Keratinocyte (primary cell): ENCODE results near the gene HEPHL1. TPM values are rescaled to one million over a fixed set of nuclear protein-coding genes. Genes with fewer than 3 reads are reported as not detected.

Experiments used
- DNase-seq: peaks from one replicate; pipeline ENCODE4 v3.0.0-alpha.2; 2011; ENCODE audit warnings: low read depth, missing footprints, low spot score
- FAIRE-seq: peaks from 2 replicates; lab custom pipeline; 2011; peaks lifted over from hg19 to GRCh38; lab: Jason Lieb, UNC
- H2AFZ ChIP-seq: 2 replicates; pipeline ENCODE4 v1.6.0; 2012; ENCODE audit warnings: low read length, control low read depth, inconsistent platforms; ENCODE audit not compliant: control insufficient read depth
- H3K27ac ChIP-seq: 2 replicates; pipeline ENCODE4 v1.5.1; 2011; ENCODE audit warnings: low read length; ENCODE audit not compliant: control insufficient read depth, insufficient read depth
- H3K27me3 ChIP-seq: 3 replicates; pipeline ENCODE4 v1.6.0; 2011; ENCODE audit warnings: low read length; ENCODE audit not compliant: control insufficient read depth, insufficient read depth; ENCODE audit errors: extremely low read depth
- H3K36me3 ChIP-seq, 2 experiments: 2 replicates in 1 of 2; 3 replicates in 1 of 2; pipeline ENCODE4 v1.5.1; 2011; ENCODE audit warnings: low read length in 2 of 2, mild to moderate bottlenecking in 1 of 2; ENCODE audit not compliant: control insufficient read depth in 2 of 2, insufficient read depth in 2 of 2; ENCODE audit errors: extremely low read depth in 1 of 2
- H3K4me1 ChIP-seq: 3 replicates; pipeline ENCODE4 v1.5.1; 2011; ENCODE audit warnings: low read length; ENCODE audit not compliant: control insufficient read depth, insufficient read depth; ENCODE audit errors: extremely low read depth
- H3K4me2 ChIP-seq: 3 replicates; pipeline ENCODE4 v1.6.0; 2011; ENCODE audit warnings: low read depth, low read length; ENCODE audit not compliant: control insufficient read depth, insufficient read depth; ENCODE audit errors: extremely low read depth
- H3K4me3 ChIP-seq, 3 experiments: fragments of 200-600 bp in 1 of 3; sonication (generic) in 1 of 3; 2 replicates in 2 of 3; 3 replicates in 1 of 3; pipeline ENCODE4 v1.5.1; 2011 to 2016; ENCODE audit warnings: low read length in 3 of 3, mild to moderate bottlenecking in 3 of 3, control low read depth in 2 of 3, inconsistent platforms in 1 of 3, low read depth in 1 of 3, mixed read lengths in 1 of 3, mixed run types in 1 of 3, moderate library complexity in 1 of 3; ENCODE audit not compliant: control insufficient read depth in 2 of 3, insufficient read depth in 2 of 3; ENCODE audit errors: extremely low read depth in 1 of 3
- H3K79me2 ChIP-seq: 2 replicates; pipeline ENCODE4 v1.6.0; 2012; ENCODE audit warnings: low read length; ENCODE audit not compliant: control insufficient read depth, insufficient read depth
- H3K9ac ChIP-seq: 3 replicates; pipeline ENCODE4 v1.6.0; 2011; ENCODE audit warnings: low read length; ENCODE audit not compliant: control insufficient read depth, insufficient read depth; ENCODE audit errors: extremely low read depth
- H3K9me1 ChIP-seq: 3 replicates; pipeline ENCODE4 v1.6.0; 2011; ENCODE audit warnings: low read length; ENCODE audit not compliant: control insufficient read depth, insufficient read depth; ENCODE audit errors: extremely low read depth
- H3K9me3 ChIP-seq: 2 replicates; pipeline ENCODE4 v1.5.1; 2012; ENCODE audit warnings: low read depth, low read length; ENCODE audit not compliant: control insufficient read depth
- H4K20me1 ChIP-seq: 3 replicates; pipeline ENCODE4 v1.6.0; 2011; ENCODE audit warnings: low read length; ENCODE audit not compliant: control insufficient read depth, insufficient read depth; ENCODE audit errors: extremely low read depth
- EZH2 ChIP-seq: IDR thresholded peaks from one replicate; pipeline ENCODE4 v1.6.1; 2012; ENCODE audit warnings: inconsistent platforms, mild to moderate bottlenecking, low read length, moderate library complexity
- dilution Hi-C: fragments of 300-500 bp; cut with MboI; formaldehyde crosslinking; loops from one replicate; pipeline ENCODE4 v1.7.0; 2020; ENCODE audit warnings: low sequenced_read_pairs; ENCODE audit not compliant: extremely low pct_ligation_motif_present
- polyA plus RNA-seq, 5 experiments: library from polyadenylated mRNA; depleted of rRNA in 3 of 5; stranded (reverse) in 3 of 5; stranded (forward) in 1 of 5; unstranded in 1 of 5; fragments of >200 nt; gene quantifications; 1 replicate in 1 of 5; 2 replicates in 3 of 5; 3 replicates in 1 of 5; pipeline versions ENCODE4 v1.2.1 to v1.2.3, GENCODE V29; 2011 to 2012; ENCODE audit warnings: missing spikeins in 2 of 5, low read depth in 1 of 5, low replicate concordance in 1 of 5
- TF ChIP-seq, protein P1 (sequence below), 3 experiments: IDR thresholded peaks in 1 of 3; conservative IDR thresholded peaks in 1 of 3; optimal IDR thresholded peaks in 1 of 3; 2 replicates in 2 of 3; 3 replicates in 1 of 3; pipeline versions ENCODE3 to v1.5.1; 2011; ENCODE audit warnings: low read length in 3 of 3, mild to moderate bottlenecking in 3 of 3, moderate library complexity in 2 of 3, control low read depth in 1 of 3, inconsistent platforms in 1 of 3; ENCODE audit not compliant: insufficient read depth in 2 of 3; ENCODE audit errors: extremely low read depth in 1 of 3

Gene HEPHL1
- polyA plus RNA-seq, 1 donor (not counting 4 experiments of a cell fraction or from before 2014, with no cell fraction given), result 138 TPM

DNA sequence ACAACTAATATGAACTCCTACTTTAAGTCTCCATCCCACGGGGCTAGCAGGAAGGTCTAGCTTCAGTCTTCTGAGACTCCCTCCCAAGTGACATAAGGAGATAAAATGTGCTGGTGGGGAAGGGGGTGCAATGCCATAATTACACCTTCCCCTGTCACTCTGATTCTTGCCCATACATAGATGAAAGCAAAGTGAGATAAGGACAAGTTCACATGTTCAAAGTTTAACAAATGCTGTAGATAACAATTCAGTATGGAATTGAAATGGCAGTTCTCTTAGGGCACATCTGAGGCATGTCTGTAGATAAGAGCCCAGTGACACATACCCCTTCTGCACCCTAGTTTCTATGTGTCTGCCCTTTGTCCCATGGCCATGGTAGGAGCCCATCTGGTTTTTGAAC lies 69.2 kb downstream of the HEPHL1 start:
- H3K4me2 ChIP-seq, result no peak overlapping the region
- H3K79me2 ChIP-seq, result no peaks in the 10 kb centered on the region
- no peaks in the 10 kb centered on the region for H4K20me1 ChIP-seq
- dilution Hi-C loops, result no loop called here
- H3K36me3 ChIP-seq, result peaks cover 7 to 15% of the 10 kb centered on the region in 2 experiments
- H3K27ac ChIP-seq, result no peak overlapping the region
- H2AFZ ChIP-seq, result no peak overlapping the region
- no peaks in the 10 kb centered on the region for H3K4me1 ChIP-seq
- no peak for TF ChIP-seq EZH2
- no peaks in the 10 kb centered on the region for H3K9me3 ChIP-seq
- no peak overlapping the region for H3K4me3 ChIP-seq
- no peak for FAIRE-seq
- H3K9me1 ChIP-seq, result no peaks in the 10 kb centered on the region
- H3K27me3 ChIP-seq, result no peaks in the 10 kb centered on the region
- DNase-seq, result no peak
- H3K9ac ChIP-seq, result no peak overlapping the region

DNA sequence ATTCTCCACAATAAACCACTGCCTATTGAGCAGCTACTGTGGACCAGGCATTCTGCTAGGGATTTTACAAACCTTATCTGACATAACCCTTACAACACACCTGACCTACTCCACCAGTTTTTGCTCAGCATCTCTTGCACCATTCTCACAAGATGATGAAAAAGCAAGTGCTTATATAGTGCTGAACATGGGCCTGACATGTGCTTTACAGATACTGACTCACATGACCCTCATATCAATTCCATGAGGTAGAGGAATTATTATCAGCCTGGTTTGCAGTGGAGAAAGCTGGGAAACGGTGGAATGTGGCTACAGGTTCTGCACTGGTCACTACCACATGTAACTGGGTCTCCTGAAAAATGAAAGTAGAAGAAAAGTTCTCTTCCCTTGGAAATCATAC lies 69.9 kb downstream of the HEPHL1 start:
- Histone ChIP-seq H3K9me3 (no peaks in the 10 kb centered on the region), H3K4me3 (no peak overlapping the region), H3K9ac (no peak overlapping the region), H3K79me2 (no peaks in the 10 kb centered on the region), H3K4me2 (no peak overlapping the region), H3K27me3 (no peaks in the 10 kb centered on the region), H3K4me1 (no peaks in the 10 kb centered on the region), H3K36me3 (peaks cover 4 to 15% of the 10 kb centered on the region in 2 experiments), H4K20me1 (no peaks in the 10 kb centered on the region), H2AFZ (no peak overlapping the region), H3K9me1 (no peaks in the 10 kb centered on the region), H3K27ac (no peak overlapping the region)
- TF ChIP-seq, protein P1, sequence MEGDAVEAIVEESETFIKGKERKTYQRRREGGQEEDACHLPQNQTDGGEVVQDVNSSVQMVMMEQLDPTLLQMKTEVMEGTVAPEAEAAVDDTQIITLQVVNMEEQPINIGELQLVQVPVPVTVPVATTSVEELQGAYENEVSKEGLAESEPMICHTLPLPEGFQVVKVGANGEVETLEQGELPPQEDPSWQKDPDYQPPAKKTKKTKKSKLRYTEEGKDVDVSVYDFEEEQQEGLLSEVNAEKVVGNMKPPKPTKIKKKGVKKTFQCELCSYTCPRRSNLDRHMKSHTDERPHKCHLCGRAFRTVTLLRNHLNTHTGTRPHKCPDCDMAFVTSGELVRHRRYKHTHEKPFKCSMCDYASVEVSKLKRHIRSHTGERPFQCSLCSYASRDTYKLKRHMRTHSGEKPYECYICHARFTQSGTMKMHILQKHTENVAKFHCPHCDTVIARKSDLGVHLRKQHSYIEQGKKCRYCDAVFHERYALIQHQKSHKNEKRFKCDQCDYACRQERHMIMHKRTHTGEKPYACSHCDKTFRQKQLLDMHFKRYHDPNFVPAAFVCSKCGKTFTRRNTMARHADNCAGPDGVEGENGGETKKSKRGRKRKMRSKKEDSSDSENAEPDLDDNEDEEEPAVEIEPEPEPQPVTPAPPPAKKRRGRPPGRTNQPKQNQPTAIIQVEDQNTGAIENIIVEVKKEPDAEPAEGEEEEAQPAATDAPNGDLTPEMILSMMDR (optimal IDR thresholded peaks at IDR 0.05 in 1 of 3, IDR thresholded peaks at IDR 0.05 in 1 of 3, conservative IDR thresholded peaks at IDR 0.05 in 1 of 3; ENCODE audit: extremely low read depth in 1 of 3, insufficient read depth in 2 of 3, low read length in 3 of 3), result no peak
- no peak for TF ChIP-seq EZH2
- DNase-seq, result no peak
- dilution Hi-C loops, result no loop called here
- no peak for FAIRE-seq

DNA sequence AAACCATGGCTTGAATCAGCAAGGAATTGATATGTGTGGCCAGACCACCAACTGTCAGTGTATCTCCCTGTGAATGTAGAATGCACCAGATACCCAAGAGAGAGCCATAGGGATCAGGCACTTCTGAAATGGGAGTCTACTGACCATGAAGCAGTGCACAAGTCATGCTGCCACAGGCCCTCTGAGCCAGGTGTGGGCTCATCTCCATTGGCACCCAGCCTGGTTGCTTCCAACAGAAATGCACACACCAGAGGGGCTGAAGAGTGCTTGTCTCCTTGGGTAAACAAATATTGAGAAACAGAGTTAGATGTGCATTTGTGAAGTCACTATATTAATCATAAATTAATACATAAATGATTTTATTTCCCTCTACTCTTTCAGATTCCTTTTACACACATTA lies 79.1 kb downstream of the HEPHL1 start:
- Histone ChIP-seq H2AFZ (no peak overlapping the region), H3K27ac (no peak overlapping the region), H4K20me1 (no peaks in the 10 kb centered on the region), H3K79me2 (no peaks in the 10 kb centered on the region), H3K4me3 (no peak overlapping the region), H3K9me1 (no peaks in the 10 kb centered on the region), H3K4me2 (peak overlapping the region; percentile 2), H3K9me3 (no peaks in the 10 kb centered on the region), H3K9ac (no peak overlapping the region), H3K36me3 (peaks cover 0 to 3% of the 10 kb centered on the region in 2 experiments), H3K27me3 (no peaks in the 10 kb centered on the region), H3K4me1 (peaks cover 22% of the 10 kb centered on the region)
- TF ChIP-seq, protein P1 (optimal IDR thresholded peaks at IDR 0.05 in 1 of 3, IDR thresholded peaks at IDR 0.05 in 1 of 3, conservative IDR thresholded peaks at IDR 0.05 in 1 of 3; ENCODE audit: extremely low read depth in 1 of 3, insufficient read depth in 2 of 3, low read length in 3 of 3), result no peak
- TF ChIP-seq EZH2, result no peak
- DNase-seq (no peak), FAIRE-seq (no peak)
- dilution Hi-C loops, result no loop called here
